Subcutaneous abdominal adipose tissue (tissue), 5 donors: ENCODE data around the gene MTA1.

Experiments
- H3K27ac ChIP-seq: one replicate; pipeline ENCODE4 v1.7.0; 2013; ENCODE audit warnings: low read depth, mild to moderate bottlenecking, inconsistent platforms, low read length, moderate library complexity
- H3K27me3 ChIP-seq, 5 donors: one replicate each; pipeline ENCODE4 v1.7.0; 2013; ENCODE audit warnings: low read length in 5 of 5, inconsistent platforms in 1 of 5; ENCODE audit not compliant: control insufficient read depth in 5 of 5, insufficient read depth in 4 of 5
- H3K36me3 ChIP-seq, 5 donors: one replicate each; pipeline ENCODE4 v1.7.0; 2013; ENCODE audit warnings: low read length in 5 of 5; ENCODE audit not compliant: control insufficient read depth in 5 of 5, insufficient read depth in 5 of 5
- H3K4me1 ChIP-seq, 5 donors: one replicate each; pipeline ENCODE4 v1.7.0; 2013; ENCODE audit warnings: low read length in 5 of 5, mild to moderate bottlenecking in 3 of 5, moderate library complexity in 1 of 5; ENCODE audit not compliant: control insufficient read depth in 5 of 5, insufficient read depth in 5 of 5
- H3K4me3 ChIP-seq, 5 donors: one replicate each; pipeline ENCODE4 v1.7.0; 2013; ENCODE audit warnings: low read length in 5 of 5, low read depth in 1 of 5
- H3K9ac ChIP-seq, 5 donors: one replicate each; pipeline ENCODE4 v1.7.0; 2013; ENCODE audit warnings: low read length in 5 of 5, mild to moderate bottlenecking in 4 of 5, moderate library complexity in 3 of 5
- H3K9me3 ChIP-seq, 5 donors: one replicate each; pipeline ENCODE4 v1.7.0; 2013; ENCODE audit warnings: low read length in 5 of 5; ENCODE audit not compliant: control insufficient read depth in 5 of 5
- donor health status: healthy.
- donor health status: healthy.
- donor health status: healthy.
- donor health status: healthy.
- donor health status: healthy.

MTA1 gene

GRCh38 chr14:105419195-105420091 is at the start of gene MTA1:
Gene MTA1, plus strand, starts transcription at chr14:105419827. Its CDS starts 209 bp downstream, at chr14:105420036.
- Histone ChIP-seq H3K4me3 (peak within 1 kb of the TSS; percentile 69 to 93 (median 77)), H3K36me3 (peaks cover 0 to 2% (median 0%) of the 10 kb centered on the region in 5 donors), H3K9ac (peak within 1 kb of the TSS; percentile 87 to 96 (median 91)), H3K4me1 (peaks cover 1 to 44% (median 38%) of the 10 kb centered on the region in 5 donors), H3K27ac (peak within 1 kb of the TSS; percentile 62), H3K27me3 (no peaks in the 10 kb centered on the region), H3K9me3 (no peaks in the 10 kb centered on the region)

- no peak overlapping the region for H3K9ac ChIP-seq
These were observed 45.2 kb upstream of the MTA1 start for GRCh38 chr14:105374389-105374788.

GRCh38 chr14:105375635-105376057 is 44.0 kb upstream of the MTA1 start:
- no peak overlapping the region for H3K9ac ChIP-seq

More at GRCh38 chr14:105374389-105374788, 45.2 kb upstream of the MTA1 start:
- Histone ChIP-seq H3K27ac (no peak overlapping the region), H3K9me3 (no peaks in the 10 kb centered on the region), H3K36me3 (peaks cover 0 to 18% (median 12%) of the 10 kb centered on the region in 5 donors), H3K4me1 (peaks cover 0 to 4% (median 3%) of the 10 kb centered on the region in 5 donors), H3K4me3 (no peak overlapping the region), H3K27me3 (no peaks in the 10 kb centered on the region)

GRCh38 chr14:105376521-105377440 is 42.8 kb upstream of the MTA1 start:
- no peaks in the 10 kb centered on the region for H3K4me1 ChIP-seq
- no peaks in the 10 kb centered on the region for H3K9me3 ChIP-seq
- H3K4me3 ChIP-seq: no peak overlapping the region
- no peaks in the 10 kb centered on the region for H3K27me3 ChIP-seq
- H3K9ac ChIP-seq: peak overlapping the region in 1 of 5 donors; percentile 22
- no peak overlapping the region for H3K27ac ChIP-seq
- H3K36me3 ChIP-seq: peaks cover 0 to 21% (median 15%) of the 10 kb centered on the region in 5 donors

More at GRCh38 chr14:105375635-105376057, 44.0 kb upstream of the MTA1 start:
- Histone ChIP-seq H3K4me3 (no peak overlapping the region), H3K9me3 (no peaks in the 10 kb centered on the region), H3K36me3 (peaks cover 0 to 20% (median 12%) of the 10 kb centered on the region in 5 donors), H3K27ac (no peak overlapping the region), H3K4me1 (peaks cover 0 to 4% (median 3%) of the 10 kb centered on the region in 5 donors), H3K27me3 (no peaks in the 10 kb centered on the region)

GRCh38 chr14:105377555-105378182 is 42.0 kb upstream of the MTA1 start:
- H3K27me3 ChIP-seq: no peaks in the 10 kb centered on the region
- no peaks in the 10 kb centered on the region for H3K9me3 ChIP-seq
- H3K4me1 ChIP-seq: no peaks in the 10 kb centered on the region
- no peak overlapping the region for H3K4me3 ChIP-seq
- H3K36me3 ChIP-seq: peaks cover 0 to 27% (median 23%) of the 10 kb centered on the region in 5 donors
- H3K27ac ChIP-seq: no peak overlapping the region
- H3K9ac ChIP-seq: no peak overlapping the region

- H3K27ac ChIP-seq: no peak overlapping the region
- H3K36me3 ChIP-seq: peaks cover 0 to 32% (median 28%) of the 10 kb centered on the region in 5 donors
- H3K4me1 ChIP-seq: no peaks in the 10 kb centered on the region
- no peak overlapping the region for H3K9ac ChIP-seq
- H3K9me3 ChIP-seq: no peaks in the 10 kb centered on the region
- no peak overlapping the region for H3K4me3 ChIP-seq
- H3K27me3 ChIP-seq: no peaks in the 10 kb centered on the region
These were observed 41.4 kb upstream of the MTA1 start for GRCh38 chr14:105378199-105378598.

GRCh38 chr14:105378873-105379685 is 40.5 kb upstream of the MTA1 start:
- Histone ChIP-seq H3K4me3 (no peak overlapping the region), H3K27me3 (no peaks in the 10 kb centered on the region), H3K27ac (no peak overlapping the region), H3K4me1 (no peaks in the 10 kb centered on the region), H3K9ac (peak overlapping the region in 1 of 5 donors; percentile 59), H3K36me3 (peaks cover 0 to 41% (median 37%) of the 10 kb centered on the region in 5 donors), H3K9me3 (no peaks in the 10 kb centered on the region)

GRCh38 chr14:105379946-105380345 is 39.7 kb upstream of the MTA1 start:
- peaks cover 0 to 50% (median 46%) of the 10 kb centered on the region in 5 donors for H3K36me3 ChIP-seq
- H3K27ac ChIP-seq: no peak overlapping the region
- H3K9me3 ChIP-seq: no peaks in the 10 kb centered on the region
- H3K4me1 ChIP-seq: peaks cover 0 to under 1% (median 0%) of the 10 kb centered on the region in 5 donors
- no peaks in the 10 kb centered on the region for H3K27me3 ChIP-seq
- no peak overlapping the region for H3K4me3 ChIP-seq
- no peak overlapping the region for H3K9ac ChIP-seq

- Histone ChIP-seq H3K36me3 (peaks cover 0 to 58% (median 54%) of the 10 kb centered on the region in 5 donors), H3K9me3 (no peaks in the 10 kb centered on the region), H3K4me3 (no peak overlapping the region), H3K4me1 (peaks cover 0 to 8% (median 0%) of the 10 kb centered on the region in 5 donors), H3K27ac (no peak overlapping the region), H3K27me3 (no peaks in the 10 kb centered on the region), H3K9ac (no peak overlapping the region)
These were observed 38.9 kb upstream of the MTA1 start for GRCh38 chr14:105380756-105381155.
